Pancreas (tissue), 10 donors: Measurements from ENCODE around the gene ASCC2. TPM values are rescaled to one million over a fixed set of nuclear protein-coding genes. Genes with fewer than 3 reads are reported as not detected.
"Not testable (repeated sequence)": the region's sequence is repeated elsewhere in the genome, so short reads cannot be mapped to it uniquely, and the experiment has no call there.

Experiments
- ATAC-seq, 4 donors: fragments of 200-7000 bp; cut with Tn5 transposase; one replicate each; pipeline versions ENCODE4 v1.8.0 to v1.9.1; 2020; ENCODE audit warnings: mild to moderate bottlenecking in 4 of 4, moderate library complexity in 4 of 4
- DNase-seq, 6 donors: peaks; one replicate each; pipeline ENCODE4 v3.0.0-alpha.2; 2020
- FAIRE-seq: peaks from 2 replicates; lab custom pipeline; 2012; peaks lifted over from hg19 to GRCh38; lab: Jason Lieb, UNC
- H3K27ac ChIP-seq, 4 donors: fragments of 200-600 bp; sonication (generic); 1 replicate in 3 of 4; 2 replicates in 1 of 4; pipeline versions ENCODE4 v1.5.0 to v1.8.0; 2020
- H3K27me3 ChIP-seq, 4 donors: fragments of 200-600 bp; one replicate each; pipeline ENCODE4 v1.8.0; 2021
- H3K36me3 ChIP-seq, 3 donors: fragments of 200-600 bp; sonication (generic) in 1 of 3; one replicate each; pipeline versions ENCODE4 v1.5.0 to v1.8.0; 2020 to 2021
- H3K4me1 ChIP-seq, 3 donors: fragments of 200-600 bp; one replicate each; pipeline ENCODE4 v1.8.0; 2021
- H3K4me3 ChIP-seq, 4 donors: fragments of 200-600 bp; sonication (generic) in 2 of 4; one replicate each; pipeline versions ENCODE4 v1.5.0 to v1.8.0; 2020 to 2021
- H3K9me3 ChIP-seq, 4 donors: fragments of 200-600 bp; one replicate each; pipeline ENCODE4 v1.8.0; 2021
- CTCF ChIP-seq, 4 donors: fragments of 200-600 bp; sonication (generic) in 3 of 4; IDR thresholded peaks; one replicate each; pipeline versions ENCODE4 v1.5.0 to v1.8.0; 2021; ENCODE audit warnings: antibody characterized with exemption in 4 of 4
- WGBS, 2 donors: extraction: QIAGEN DNeasy Blood & Tissue Kit; methylation state at CpG; one replicate each; pipeline ENCODE4 v1.1.7; 2013; 5-methylcytosine and 5-hydroxymethylcytosine counted together
- intact Hi-C, 3 donors: fragments of 100-400 bp; cut with DNase I; formaldehyde crosslinking; loops; one replicate each; pipeline versions ENCODE4 v1.11.1 to v1.14.2; 2022
- polyA plus RNA-seq, 2 donors: library from polyadenylated mRNA; stranded (reverse); fragments of 200-250 nt; gene quantifications; one replicate each; pipeline ENCODE4 v1.2.3, GENCODE V29; 2013
- total RNA-seq, 6 donors: library from RNA; stranded (reverse); fragmentation: NEBNext Ultra II Directional in 4 of 6; extraction: Animal tissue kit (Norgen Biotek cat#: 25700) in 4 of 6; gene quantifications; one replicate each; pipeline versions ENCODE4 v1.2.1 to v1.2.4, GENCODE V29; 2021 to 2023
- donor health status: healthy with polysubstance abuse.
- donor health status: DM: no; HTN: no; CAD: no; lungs with moderate emphysema.
- donor health status: DM: no; HTN: no; CAD: no.
- donor health status: control.
- donor health status: control.
- donor health status: Bipolar disorder and iron deficiency.
- donor health status: DM: yes; HTN: yes; CAD: no.
- donor health status: DM: no; HTN: no; CAD: no.
- donor health status: DM: no; HTN: no; CAD: no.
- donor health status: DM: yes; HTN: yes; CAD: no.

ASCC2 gene
- total and polyA plus RNA-seq, 8 donors = 26.4 to 66.6 (median 31.1) TPM

GRCh38 chr22:29867851-29868250, 29.8 kb upstream of the ASCC2 start:
- intact Hi-C loops = no loop called here
- Histone ChIP-seq H3K36me3 (no peaks in the 10 kb centered on the region), H3K4me3 (no peak overlapping the region), H3K4me1 (no peaks in the 10 kb centered on the region), H3K27me3 (no peaks in the 10 kb centered on the region), H3K27ac (no peak overlapping the region), H3K9me3 (no peaks in the 10 kb centered on the region)
- WGBS, 2 donors = 75 to 89% methylated on average over 3 of the region's 3 CpGs
- FAIRE-seq (no peak), ATAC-seq (no peak), DNase-seq (no peak)
- no peak for TF ChIP-seq CTCF (IDR thresholded peaks at IDR 0.05)

GRCh38 chr22:29867260-29867659, 29.2 kb upstream of the ASCC2 start:
- Histone ChIP-seq H3K27me3 (no peaks in the 10 kb centered on the region), H3K9me3 (no peaks in the 10 kb centered on the region), H3K27ac (no peak overlapping the region), H3K4me1 (no peaks in the 10 kb centered on the region), H3K36me3 (no peaks in the 10 kb centered on the region), H3K4me3 (no peak overlapping the region)
- intact Hi-C loops = no loop called here
- DNase-seq = no peak
- ATAC-seq = no peak
- no peak for TF ChIP-seq CTCF (IDR thresholded peaks at IDR 0.05)
- FAIRE-seq = no peak

- H3K4me1 ChIP-seq, ATAC-seq, H3K36me3 ChIP-seq, DNase-seq, H3K4me3 ChIP-seq, H3K27ac ChIP-seq, H3K9me3 ChIP-seq, FAIRE-seq, H3K27me3 ChIP-seq, intact Hi-C loops: not testable (repeated sequence)
- 89 to 93% methylated on average over 12 to 13 of the region's 13 CpGs for WGBS, 2 donors
Measured at GRCh38 chr22:29865572-29865971, 27.5 kb upstream of the ASCC2 start.

- no peak for ATAC-seq
- TF ChIP-seq CTCF (IDR thresholded peaks at IDR 0.05) = no peak
- no peak for DNase-seq
- Histone ChIP-seq H3K36me3 (no peaks in the 10 kb centered on the region), H3K27ac (no peak overlapping the region), H3K4me1 (no peaks in the 10 kb centered on the region), H3K4me3 (no peak overlapping the region), H3K27me3 (no peaks in the 10 kb centered on the region), H3K9me3 (no peaks in the 10 kb centered on the region)
- no peak for FAIRE-seq
- WGBS, 2 donors = 80 to 85% methylated on average over 2 of the region's 2 CpGs
- intact Hi-C loops = no loop called here
Measured at GRCh38 chr22:29861672-29862297, 23.7 kb upstream of the ASCC2 start.

- Histone ChIP-seq H3K4me3 (no peak overlapping the region), H3K27me3 (no peaks in the 10 kb centered on the region), H3K9me3 (no peaks in the 10 kb centered on the region), H3K4me1 (no peaks in the 10 kb centered on the region), H3K36me3 (no peaks in the 10 kb centered on the region), H3K27ac (no peak overlapping the region)
- no peak for TF ChIP-seq CTCF (IDR thresholded peaks at IDR 0.05)
- 66 to 71% methylated on average over 2 of the region's 2 CpGs for WGBS, 2 donors
- DNase-seq (no peak), FAIRE-seq (no peak), ATAC-seq (no peak)
- intact Hi-C loops = no loop called here
Measured at GRCh38 chr22:29860006-29860766, 22.1 kb upstream of the ASCC2 start.

GRCh38 chr22:29859030-29859429, 21.0 kb upstream of the ASCC2 start:
- intact Hi-C loops, H3K36me3 ChIP-seq, H3K4me3 ChIP-seq, H3K4me1 ChIP-seq, H3K27me3 ChIP-seq, H3K27ac ChIP-seq, FAIRE-seq, DNase-seq, H3K9me3 ChIP-seq, ATAC-seq: not testable (repeated sequence)
- WGBS, 2 donors = 76 to 77% methylated on average over 9 of the region's 9 CpGs
